WTC11 (cell line): ENCODE data around the gene LAMC3. TPM values are rescaled to one million over a fixed set of nuclear protein-coding genes. Genes with fewer than 3 reads are reported as not detected.

Experiments used
- ATAC-seq: fragments of 200-7000 bp; cut with Tn5 transposase; 2 replicates; pipeline ENCODE4 v1.10.0; 2021; ENCODE audit warnings: mild to moderate bottlenecking, moderate library complexity
- CTCF ChIA-PET: fragments of 300-600 bp; sonication (Branson Sonifier 250); formaldehyde crosslinking; loops from one replicate; lab custom pipeline; 2021; ENCODE audit warnings: antibody characterized with exemption; lab: Charles Lee
- POLR2A ChIA-PET: fragments of 350-600 bp; sonication (Branson Sonifier 250); formaldehyde crosslinking; loops from one replicate; lab custom pipeline; 2021; ENCODE audit warnings: antibody characterized with exemption; lab: Charles Lee
- DNase-seq: peaks from one replicate; pipeline ENCODE4 v3.0.0; 2021; ENCODE audit warnings: low spot score
- H3K27ac Mint-ChIP-seq: 2 replicates; pipeline ENCODE4 v1.8.0; 2021; ENCODE audit warnings: mixed read lengths
- H3K27me3 Mint-ChIP-seq: 2 replicates; pipeline ENCODE4 v1.8.0; 2021; ENCODE audit warnings: low read depth, mild to moderate bottlenecking, moderate library complexity, mixed read lengths
- H3K36me3 Mint-ChIP-seq: 2 replicates; pipeline ENCODE4 v1.8.0; 2021; ENCODE audit warnings: mixed read lengths
- H3K4me1 Mint-ChIP-seq: 2 replicates; pipeline ENCODE4 v1.8.0; 2022; ENCODE audit warnings: mixed read lengths
- H3K4me3 Mint-ChIP-seq: 2 replicates; pipeline ENCODE4 v1.8.0; 2021; ENCODE audit warnings: mild to moderate bottlenecking, moderate library complexity, mixed read lengths
- H3K9me3 Mint-ChIP-seq: 2 replicates; pipeline ENCODE4 v1.8.0; 2021; ENCODE audit warnings: mixed read lengths
- ATF1 ChIP-seq: sonication (generic); formaldehyde crosslinking; IDR thresholded peaks from 2 replicates; pipeline ENCODE4 v1.8.1; 2023; ENCODE audit warnings: mild to moderate bottlenecking, moderate library complexity, missing genetic modification reagents
- ETV6 ChIP-seq: sonication (generic); formaldehyde crosslinking; IDR thresholded peaks from 2 replicates; pipeline ENCODE4 v1.8.1; 2022; ENCODE audit warnings: mild to moderate bottlenecking, missing genetic modification reagents
- GRHL2 ChIP-seq: fragments of 250-450 bp; sonication (Bioruptor Pico); IDR thresholded peaks from 2 replicates; pipeline ENCODE4 v1.8.0; 2022; ENCODE audit warnings: mild to moderate bottlenecking, moderate library complexity; ENCODE audit not compliant: insufficient replicate concordance, severe bottlenecking
- HMGXB4 ChIP-seq: sonication (generic); formaldehyde crosslinking; IDR thresholded peaks from 2 replicates; pipeline ENCODE4 v1.8.1; 2023; ENCODE audit warnings: mild to moderate bottlenecking, moderate library complexity, missing genetic modification reagents
- OVOL2 ChIP-seq: fragments of 250-450 bp; sonication (Bioruptor Pico); IDR thresholded peaks from 2 replicates; pipeline ENCODE4 v1.9.0; 2021; ENCODE audit warnings: mild to moderate bottlenecking, borderline replicate concordance
- PREB ChIP-seq: sonication (generic); formaldehyde crosslinking; IDR thresholded peaks from 2 replicates; pipeline ENCODE4 v1.8.1; 2022; ENCODE audit warnings: mild to moderate bottlenecking, missing genetic modification reagents, moderate library complexity, borderline replicate concordance
- SMAD4 ChIP-seq: sonication (generic); formaldehyde crosslinking; IDR thresholded peaks from 2 replicates; pipeline ENCODE4 v1.8.0; 2022; ENCODE audit warnings: mild to moderate bottlenecking, missing genetic modification reagents
- SOX15 ChIP-seq: fragments of 250-450 bp; sonication (Bioruptor Pico); IDR thresholded peaks from 2 replicates; pipeline ENCODE4 v1.9.0; 2021; ENCODE audit warnings: mild to moderate bottlenecking
- TCF7 ChIP-seq: sonication (generic); formaldehyde crosslinking; IDR thresholded peaks from 2 replicates; pipeline ENCODE4 v1.8.0; 2022; ENCODE audit warnings: mild to moderate bottlenecking, low read depth, missing genetic modification reagents, moderate library complexity
- ZMAT4 ChIP-seq: fragments of 250-450 bp; sonication (Bioruptor Pico); IDR thresholded peaks from 2 replicates; pipeline ENCODE4 v1.9.0; 2021; ENCODE audit warnings: mild to moderate bottlenecking
- ZNF121 ChIP-seq: sonication (generic); formaldehyde crosslinking; IDR thresholded peaks from 2 replicates; pipeline ENCODE4 v1.8.0; 2023; ENCODE audit warnings: missing genetic modification reagents
- ZNF138 ChIP-seq: sonication (generic); formaldehyde crosslinking; conservative IDR thresholded peaks from 2 replicates; pipeline ENCODE4 v1.8.1; 2022; ENCODE audit warnings: mild to moderate bottlenecking, moderate library complexity, missing genetic modification reagents
- ZNF423 ChIP-seq: fragments of 250-450 bp; sonication (Bioruptor Pico); IDR thresholded peaks from 2 replicates; pipeline ENCODE4 v2.1.2; 2022; ENCODE audit warnings: mild to moderate bottlenecking, moderate library complexity
- total RNA-seq: library from RNA; stranded (reverse); gene quantifications from 3 replicates; pipeline ENCODE4 v1.2.3, GENCODE V29; 2021
- TF ChIP-seq, protein P1 (sequence below): sonication (generic); formaldehyde crosslinking; IDR thresholded peaks from 2 replicates; pipeline ENCODE4 v1.8.0; 2022; ENCODE audit warnings: mild to moderate bottlenecking, missing genetic modification reagents
- TF ChIP-seq, protein P2 (sequence below): sonication (generic); formaldehyde crosslinking; IDR thresholded peaks from 2 replicates; pipeline ENCODE4 v1.8.1; 2022; ENCODE audit warnings: mild to moderate bottlenecking, moderate library complexity, missing genetic modification reagents

LAMC3 gene
- total RNA-seq, 1 experiment from 2014 or later: 50.9 TPM

- DNase-seq: no peak
- Mint-ChIP-seq H3K27me3 (peaks cover 14% of the 10 kb centered on the region), H3K36me3 (no peaks in the 10 kb centered on the region), H3K9me3 (no peaks in the 10 kb centered on the region), H3K4me3 (no peak overlapping the region), H3K27ac (no peak overlapping the region), H3K4me1 (no peaks in the 10 kb centered on the region)
- ChIA-PET CTCF (interaction anchor here (0.8 to 1.7 kb wide), 2 partner anchors 44 to 135 kb away, joined by 4 to 7 read pairs; no protein-coding TSS in a partner anchor), POLR2A (no interaction called here)
- ATAC-seq: no peak
- TF ChIP-seq SMAD4 (no peak), HMGXB4 (CRISPR knock-in tag) (no peak), OVOL2 (CRISPR knock-in tag) (no peak), ETV6 (CRISPR knock-in tag) (no peak), ZMAT4 (CRISPR knock-in tag) (no peak), GRHL2 (CRISPR knock-in tag) (no peak)
Observed at GRCh38 chr9:131001990-131002389, 7.0 kb upstream of the LAMC3 start.

DNA sequence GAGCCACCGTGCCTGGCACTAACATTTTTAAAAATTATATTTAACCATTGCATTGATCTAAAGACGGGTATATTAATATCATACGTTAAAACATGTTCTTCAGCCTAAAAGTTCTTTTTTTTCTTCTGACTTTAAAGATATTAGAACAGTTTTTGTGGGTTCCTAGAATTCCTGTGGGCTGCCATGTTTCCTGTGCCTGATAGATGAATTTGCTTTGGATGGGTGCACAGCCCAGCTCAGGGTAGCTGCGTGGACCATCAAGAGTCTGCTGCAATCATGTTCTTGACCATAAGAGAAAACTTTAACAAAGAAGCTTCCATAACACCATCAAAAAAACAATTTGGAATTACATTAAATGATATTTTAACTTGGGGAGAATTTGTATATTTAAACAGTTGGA lies 2.4 kb upstream of the LAMC3 start:
- Mint-ChIP-seq H3K4me3 (no peak overlapping the region), H3K27me3 (peaks cover 16% of the 10 kb centered on the region), H3K9me3 (no peaks in the 10 kb centered on the region), H3K27ac (no peak overlapping the region), H3K36me3 (no peaks in the 10 kb centered on the region), H3K4me1 (peaks cover 17% of the 10 kb centered on the region)
- TF ChIP-seq TCF7 (CRISPR knock-in tag) (no peak), ATF1 (CRISPR knock-in tag) (no peak), ZNF138 (CRISPR knock-in tag) (no peak)
- TF ChIP-seq, protein P1, sequence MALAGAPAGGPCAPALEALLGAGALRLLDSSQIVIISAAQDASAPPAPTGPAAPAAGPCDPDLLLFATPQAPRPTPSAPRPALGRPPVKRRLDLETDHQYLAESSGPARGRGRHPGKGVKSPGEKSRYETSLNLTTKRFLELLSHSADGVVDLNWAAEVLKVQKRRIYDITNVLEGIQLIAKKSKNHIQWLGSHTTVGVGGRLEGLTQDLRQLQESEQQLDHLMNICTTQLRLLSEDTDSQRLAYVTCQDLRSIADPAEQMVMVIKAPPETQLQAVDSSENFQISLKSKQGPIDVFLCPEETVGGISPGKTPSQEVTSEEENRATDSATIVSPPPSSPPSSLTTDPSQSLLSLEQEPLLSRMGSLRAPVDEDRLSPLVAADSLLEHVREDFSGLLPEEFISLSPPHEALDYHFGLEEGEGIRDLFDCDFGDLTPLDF: no peak
- POLR2A ChIA-PET: no interaction called here
- ATAC-seq (no peak), DNase-seq (no peak)
- CTCF ChIA-PET: interaction anchor here (0.7 to 1.5 kb wide), 3 partner anchors 8 to 79 kb away, joined by 3 to 6 read pairs (median 3); no protein-coding TSS in a partner anchor

GRCh38 chr9:131008086-131008485 lies 888 bp upstream of the LAMC3 start:
- ATAC-seq (no peak), DNase-seq (no peak)
- CTCF ChIA-PET: interaction anchor here (1.0 to 1.3 kb wide), 2 partner anchors 10 kb away, joined by 6 read pairs; no protein-coding TSS in a partner anchor
- H3K4me1 Mint-ChIP-seq: peaks cover 28% of the 10 kb centered on the region
- POLR2A ChIA-PET: interaction anchor here (0.7 kb wide), 1 partner anchor 447 kb away, joined by 15 read pairs; no protein-coding TSS in a partner anchor
- no peak overlapping the region for H3K4me3 Mint-ChIP-seq
- H3K27me3 Mint-ChIP-seq: peaks cover 16% of the 10 kb centered on the region
- no peaks in the 10 kb centered on the region for H3K9me3 Mint-ChIP-seq
- no peak overlapping the region for H3K27ac Mint-ChIP-seq
- TF ChIP-seq ATF1 (CRISPR knock-in tag): no peak
- no peak for TF ChIP-seq ZNF423
- TF ChIP-seq, protein P2, sequence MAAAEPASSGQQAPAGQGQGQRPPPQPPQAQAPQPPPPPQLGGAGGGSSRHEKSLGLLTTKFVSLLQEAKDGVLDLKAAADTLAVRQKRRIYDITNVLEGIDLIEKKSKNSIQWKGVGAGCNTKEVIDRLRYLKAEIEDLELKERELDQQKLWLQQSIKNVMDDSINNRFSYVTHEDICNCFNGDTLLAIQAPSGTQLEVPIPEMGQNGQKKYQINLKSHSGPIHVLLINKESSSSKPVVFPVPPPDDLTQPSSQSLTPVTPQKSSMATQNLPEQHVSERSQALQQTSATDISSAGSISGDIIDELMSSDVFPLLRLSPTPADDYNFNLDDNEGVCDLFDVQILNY (CRISPR knock-in tag): no peak
- TF ChIP-seq PREB (CRISPR knock-in tag): no peak
- TF ChIP-seq ZNF121: peak; percentile 73
- no peak for TF ChIP-seq ZMAT4 (CRISPR knock-in tag)
- TF ChIP-seq SOX15: no peak
- no peaks in the 10 kb centered on the region for H3K36me3 Mint-ChIP-seq
